ENCODE data around the gene RET.

DNA sequence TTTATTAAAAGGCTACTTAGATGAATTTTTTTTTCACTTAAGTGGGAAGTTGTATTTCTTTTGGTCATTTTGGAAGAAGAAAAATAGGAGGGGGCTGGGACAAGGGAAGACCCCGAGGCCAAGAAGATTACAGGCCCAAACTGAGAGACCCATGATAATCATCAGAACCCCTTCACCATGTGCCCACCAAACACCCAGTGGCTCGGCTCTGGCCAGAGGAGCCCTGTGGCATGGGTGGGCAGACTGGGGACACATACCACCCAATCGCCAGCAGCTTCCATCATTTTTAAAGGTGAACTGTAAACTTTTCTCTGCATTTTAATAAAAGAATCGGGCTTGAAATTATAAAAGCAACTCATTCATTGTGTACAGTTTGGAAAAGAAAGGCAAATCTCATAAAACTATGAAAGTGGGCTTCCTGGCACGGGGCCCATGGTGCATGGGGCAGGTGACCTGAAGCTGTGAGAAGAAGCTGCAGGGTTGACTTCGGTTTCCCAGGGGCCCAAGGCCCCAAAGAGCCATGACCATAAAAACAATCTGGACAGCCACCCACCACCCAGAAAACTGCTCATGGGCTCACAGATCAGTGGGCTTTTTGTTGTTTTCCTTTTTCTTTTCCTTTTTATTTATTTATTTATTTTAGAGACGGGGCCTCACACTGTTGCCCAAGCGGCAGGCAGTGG lies 29.4 kb upstream of the RET start:
- TF ChIP-seq ZNF510 (tag by site-specific recombination; IDR thresholded peaks at IDR 0.05; ENCODE audit: insufficient replicate concordance): no peak
- TF ChIP-seq ZBTB48 (tag by site-specific recombination; IDR thresholded peaks at IDR 0.05): no peak
- TF ChIP-seq, protein P1, sequence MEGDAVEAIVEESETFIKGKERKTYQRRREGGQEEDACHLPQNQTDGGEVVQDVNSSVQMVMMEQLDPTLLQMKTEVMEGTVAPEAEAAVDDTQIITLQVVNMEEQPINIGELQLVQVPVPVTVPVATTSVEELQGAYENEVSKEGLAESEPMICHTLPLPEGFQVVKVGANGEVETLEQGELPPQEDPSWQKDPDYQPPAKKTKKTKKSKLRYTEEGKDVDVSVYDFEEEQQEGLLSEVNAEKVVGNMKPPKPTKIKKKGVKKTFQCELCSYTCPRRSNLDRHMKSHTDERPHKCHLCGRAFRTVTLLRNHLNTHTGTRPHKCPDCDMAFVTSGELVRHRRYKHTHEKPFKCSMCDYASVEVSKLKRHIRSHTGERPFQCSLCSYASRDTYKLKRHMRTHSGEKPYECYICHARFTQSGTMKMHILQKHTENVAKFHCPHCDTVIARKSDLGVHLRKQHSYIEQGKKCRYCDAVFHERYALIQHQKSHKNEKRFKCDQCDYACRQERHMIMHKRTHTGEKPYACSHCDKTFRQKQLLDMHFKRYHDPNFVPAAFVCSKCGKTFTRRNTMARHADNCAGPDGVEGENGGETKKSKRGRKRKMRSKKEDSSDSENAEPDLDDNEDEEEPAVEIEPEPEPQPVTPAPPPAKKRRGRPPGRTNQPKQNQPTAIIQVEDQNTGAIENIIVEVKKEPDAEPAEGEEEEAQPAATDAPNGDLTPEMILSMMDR (tag by site-specific recombination; IDR thresholded peaks at IDR 0.05): no peak
- TF ChIP-seq ZNF777 (tag by site-specific recombination; IDR thresholded peaks at IDR 0.05; ENCODE audit: borderline replicate concordance): no peak
- TF ChIP-seq BCL11A (tag by site-specific recombination; IDR thresholded peaks at IDR 0.05; ENCODE audit: low read depth): no peak
- TF ChIP-seq, protein P2, sequence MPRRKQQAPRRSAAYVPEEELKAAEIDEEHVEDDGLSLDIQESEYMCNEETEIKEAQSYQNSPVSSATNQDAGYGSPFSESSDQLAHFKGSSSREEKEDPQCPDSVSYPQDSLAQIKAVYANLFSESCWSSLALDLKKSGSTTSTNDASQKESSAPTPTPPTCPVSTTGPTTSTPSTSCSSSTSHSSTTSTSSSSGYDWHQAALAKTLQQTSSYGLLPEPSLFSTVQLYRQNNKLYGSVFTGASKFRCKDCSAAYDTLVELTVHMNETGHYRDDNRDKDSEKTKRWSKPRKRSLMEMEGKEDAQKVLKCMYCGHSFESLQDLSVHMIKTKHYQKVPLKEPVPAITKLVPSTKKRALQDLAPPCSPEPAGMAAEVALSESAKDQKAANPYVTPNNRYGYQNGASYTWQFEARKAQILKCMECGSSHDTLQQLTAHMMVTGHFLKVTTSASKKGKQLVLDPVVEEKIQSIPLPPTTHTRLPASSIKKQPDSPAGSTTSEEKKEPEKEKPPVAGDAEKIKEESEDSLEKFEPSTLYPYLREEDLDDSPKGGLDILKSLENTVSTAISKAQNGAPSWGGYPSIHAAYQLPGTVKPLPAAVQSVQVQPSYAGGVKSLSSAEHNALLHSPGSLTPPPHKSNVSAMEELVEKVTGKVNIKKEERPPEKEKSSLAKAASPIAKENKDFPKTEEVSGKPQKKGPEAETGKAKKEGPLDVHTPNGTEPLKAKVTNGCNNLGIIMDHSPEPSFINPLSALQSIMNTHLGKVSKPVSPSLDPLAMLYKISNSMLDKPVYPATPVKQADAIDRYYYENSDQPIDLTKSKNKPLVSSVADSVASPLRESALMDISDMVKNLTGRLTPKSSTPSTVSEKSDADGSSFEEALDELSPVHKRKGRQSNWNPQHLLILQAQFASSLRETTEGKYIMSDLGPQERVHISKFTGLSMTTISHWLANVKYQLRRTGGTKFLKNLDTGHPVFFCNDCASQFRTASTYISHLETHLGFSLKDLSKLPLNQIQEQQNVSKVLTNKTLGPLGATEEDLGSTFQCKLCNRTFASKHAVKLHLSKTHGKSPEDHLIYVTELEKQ (tag by site-specific recombination; IDR thresholded peaks at IDR 0.05; ENCODE audit: borderline replicate concordance): no peak
- no peak for TF ChIP-seq ZNF121 (tag by site-specific recombination; IDR thresholded peaks at IDR 0.05)
- no peak for TF ChIP-seq ZNF561 (tag by site-specific recombination; IDR thresholded peaks at IDR 0.05; ENCODE audit: borderline replicate concordance)
- TF ChIP-seq, protein P3, sequence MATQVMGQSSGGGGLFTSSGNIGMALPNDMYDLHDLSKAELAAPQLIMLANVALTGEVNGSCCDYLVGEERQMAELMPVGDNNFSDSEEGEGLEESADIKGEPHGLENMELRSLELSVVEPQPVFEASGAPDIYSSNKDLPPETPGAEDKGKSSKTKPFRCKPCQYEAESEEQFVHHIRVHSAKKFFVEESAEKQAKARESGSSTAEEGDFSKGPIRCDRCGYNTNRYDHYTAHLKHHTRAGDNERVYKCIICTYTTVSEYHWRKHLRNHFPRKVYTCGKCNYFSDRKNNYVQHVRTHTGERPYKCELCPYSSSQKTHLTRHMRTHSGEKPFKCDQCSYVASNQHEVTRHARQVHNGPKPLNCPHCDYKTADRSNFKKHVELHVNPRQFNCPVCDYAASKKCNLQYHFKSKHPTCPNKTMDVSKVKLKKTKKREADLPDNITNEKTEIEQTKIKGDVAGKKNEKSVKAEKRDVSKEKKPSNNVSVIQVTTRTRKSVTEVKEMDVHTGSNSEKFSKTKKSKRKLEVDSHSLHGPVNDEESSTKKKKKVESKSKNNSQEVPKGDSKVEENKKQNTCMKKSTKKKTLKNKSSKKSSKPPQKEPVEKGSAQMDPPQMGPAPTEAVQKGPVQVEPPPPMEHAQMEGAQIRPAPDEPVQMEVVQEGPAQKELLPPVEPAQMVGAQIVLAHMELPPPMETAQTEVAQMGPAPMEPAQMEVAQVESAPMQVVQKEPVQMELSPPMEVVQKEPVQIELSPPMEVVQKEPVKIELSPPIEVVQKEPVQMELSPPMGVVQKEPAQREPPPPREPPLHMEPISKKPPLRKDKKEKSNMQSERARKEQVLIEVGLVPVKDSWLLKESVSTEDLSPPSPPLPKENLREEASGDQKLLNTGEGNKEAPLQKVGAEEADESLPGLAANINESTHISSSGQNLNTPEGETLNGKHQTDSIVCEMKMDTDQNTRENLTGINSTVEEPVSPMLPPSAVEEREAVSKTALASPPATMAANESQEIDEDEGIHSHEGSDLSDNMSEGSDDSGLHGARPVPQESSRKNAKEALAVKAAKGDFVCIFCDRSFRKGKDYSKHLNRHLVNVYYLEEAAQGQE (tag by site-specific recombination; IDR thresholded peaks at IDR 0.05): no peak
- TF ChIP-seq ZBTB1 (tag by site-specific recombination; IDR thresholded peaks at IDR 0.05): no peak
- no peak for TF ChIP-seq HOXD13 (CRISPR knock-in tag; IDR thresholded peaks at IDR 0.05; ENCODE audit: borderline replicate concordance)
- TF ChIP-seq, protein P4, sequence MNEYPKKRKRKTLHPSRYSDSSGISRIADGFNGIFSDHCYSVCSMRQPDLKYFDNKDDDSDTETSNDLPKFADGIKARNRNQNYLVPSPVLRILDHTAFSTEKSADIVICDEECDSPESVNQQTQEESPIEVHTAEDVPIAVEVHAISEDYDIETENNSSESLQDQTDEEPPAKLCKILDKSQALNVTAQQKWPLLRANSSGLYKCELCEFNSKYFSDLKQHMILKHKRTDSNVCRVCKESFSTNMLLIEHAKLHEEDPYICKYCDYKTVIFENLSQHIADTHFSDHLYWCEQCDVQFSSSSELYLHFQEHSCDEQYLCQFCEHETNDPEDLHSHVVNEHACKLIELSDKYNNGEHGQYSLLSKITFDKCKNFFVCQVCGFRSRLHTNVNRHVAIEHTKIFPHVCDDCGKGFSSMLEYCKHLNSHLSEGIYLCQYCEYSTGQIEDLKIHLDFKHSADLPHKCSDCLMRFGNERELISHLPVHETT (tag by site-specific recombination; IDR thresholded peaks at IDR 0.05): no peak

Data from HEK293 (cell line).